Suprapubic skin (tissue), 4 donors: ENCODE measurements around the gene TMEM72. TPM values are rescaled to one million over a fixed set of nuclear protein-coding genes. Genes with fewer than 3 reads are reported as not detected.

ENCODE experiments used
- DNase-seq, 2 donors: peaks; one replicate each; pipeline ENCODE4 v3.0.0-alpha.2; 2019; ENCODE audit warnings: low spot score in 2 of 2
- H3K27ac ChIP-seq: fragments of 200-600 bp; sonication (generic); one replicate; pipeline ENCODE4 v1.5.1; 2019
- H3K27me3 ChIP-seq: fragments of 200-600 bp; sonication (generic); one replicate; pipeline ENCODE4 v1.5.1; 2019
- H3K36me3 ChIP-seq: fragments of 200-600 bp; sonication (generic); one replicate; pipeline ENCODE4 v1.5.1; 2019
- H3K4me1 ChIP-seq: fragments of 200-600 bp; sonication (generic); one replicate; pipeline ENCODE4 v1.5.1; 2019
- H3K4me3 ChIP-seq: fragments of 200-600 bp; sonication (generic); one replicate; pipeline ENCODE4 v1.5.1; 2019; ENCODE audit warnings: mild to moderate bottlenecking
- H3K9me3 ChIP-seq: fragments of 200-600 bp; sonication (generic); one replicate; pipeline ENCODE4 v1.5.1; 2019
- EP300 ChIP-seq: sonication (generic); formaldehyde crosslinking; IDR thresholded peaks from one replicate; pipeline ENCODE4 v1.6.1; 2017; ENCODE audit warnings: antibody characterized with exemption
- POLR2A ChIP-seq, 2 donors: fragments of 450-650 bp; IDR thresholded peaks; one replicate each; pipeline ENCODE4 v1.6.1; 2017; ENCODE audit warnings: antibody characterized with exemption in 2 of 2, mild to moderate bottlenecking in 2 of 2, moderate library complexity in 2 of 2
- POLR2AphosphoS5 ChIP-seq, 3 donors: sonication (generic); formaldehyde crosslinking; IDR thresholded peaks; one replicate each; pipeline ENCODE4 v1.6.1; 2017; ENCODE audit warnings: antibody characterized with exemption in 3 of 3
- WGBS: methylation state at CpG from one replicate; pipeline ENCODE4 v1.1.5; 2018; 5-methylcytosine and 5-hydroxymethylcytosine counted together
- total RNA-seq, 4 donors: library from RNA; depleted of rRNA; stranded (reverse); fragments of >200 nt; gene quantifications; one replicate each; pipeline ENCODE4 v1.1.0, GENCODE V29; 2016
- TF ChIP-seq, protein P1 (sequence below), 2 donors: fragments of 200-600 bp in 1 of 2; fragments of 450-650 bp in 1 of 2; sonication (generic) in 1 of 2; IDR thresholded peaks; one replicate each; pipeline ENCODE4 v1.5.1; 2016 to 2019; ENCODE audit warnings: antibody characterized with exemption in 2 of 2, mild to moderate bottlenecking in 1 of 2, moderate library complexity in 1 of 2

TMEM72 gene
- total RNA-seq, 4 donors from 2014 or later: not detected

DNA sequence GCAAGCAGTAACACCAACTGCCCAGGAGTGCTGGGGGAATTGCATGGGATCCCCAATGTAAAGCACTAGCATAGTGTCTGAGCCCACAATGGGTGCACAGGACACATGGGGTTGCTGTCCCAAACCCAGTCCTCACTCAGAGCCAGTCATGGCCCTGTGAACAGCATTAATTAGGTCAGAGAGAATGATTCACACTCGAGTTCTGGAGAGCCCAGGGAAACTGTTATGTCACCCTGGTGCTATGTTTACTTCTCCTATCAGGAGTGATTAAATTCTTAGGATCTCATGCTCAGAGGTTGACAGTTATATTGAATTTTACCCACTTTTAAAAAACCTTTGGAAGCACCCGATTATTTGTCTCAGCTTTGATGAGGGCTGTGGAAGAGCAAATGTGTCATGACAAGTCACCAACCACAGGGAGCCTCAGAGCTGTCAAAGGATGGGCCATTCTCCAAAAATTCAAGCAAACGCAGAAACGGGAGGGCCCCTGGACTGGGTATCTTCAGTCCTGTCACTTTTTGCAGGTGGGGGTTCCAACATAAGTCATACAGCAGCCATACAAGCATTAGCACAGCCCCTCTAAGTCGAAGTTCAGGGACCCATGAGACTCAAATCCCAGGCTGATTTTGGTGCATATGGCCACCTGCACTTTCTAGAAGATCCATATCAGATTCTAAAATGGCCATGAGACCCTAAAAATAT lies 47.2 kb downstream of the TMEM72 start:
- Histone ChIP-seq H3K4me3 (peak overlapping the region; percentile 75), H3K4me1 (peaks cover 61% of the 10 kb centered on the region), H3K36me3 (peaks cover 4% of the 10 kb centered on the region), H3K27ac (peak overlapping the region; percentile 85), H3K27me3 (no peaks in the 10 kb centered on the region), H3K9me3 (no peaks in the 10 kb centered on the region)
- 15% methylated on average over 5 of the region's 5 CpGs for WGBS
- TF ChIP-seq POLR2A (IDR thresholded peaks at IDR 0.05) (no peak), POLR2AphosphoS5 (IDR thresholded peaks at IDR 0.05) (no peak), EP300 (no peak)
- TF ChIP-seq, protein P1, sequence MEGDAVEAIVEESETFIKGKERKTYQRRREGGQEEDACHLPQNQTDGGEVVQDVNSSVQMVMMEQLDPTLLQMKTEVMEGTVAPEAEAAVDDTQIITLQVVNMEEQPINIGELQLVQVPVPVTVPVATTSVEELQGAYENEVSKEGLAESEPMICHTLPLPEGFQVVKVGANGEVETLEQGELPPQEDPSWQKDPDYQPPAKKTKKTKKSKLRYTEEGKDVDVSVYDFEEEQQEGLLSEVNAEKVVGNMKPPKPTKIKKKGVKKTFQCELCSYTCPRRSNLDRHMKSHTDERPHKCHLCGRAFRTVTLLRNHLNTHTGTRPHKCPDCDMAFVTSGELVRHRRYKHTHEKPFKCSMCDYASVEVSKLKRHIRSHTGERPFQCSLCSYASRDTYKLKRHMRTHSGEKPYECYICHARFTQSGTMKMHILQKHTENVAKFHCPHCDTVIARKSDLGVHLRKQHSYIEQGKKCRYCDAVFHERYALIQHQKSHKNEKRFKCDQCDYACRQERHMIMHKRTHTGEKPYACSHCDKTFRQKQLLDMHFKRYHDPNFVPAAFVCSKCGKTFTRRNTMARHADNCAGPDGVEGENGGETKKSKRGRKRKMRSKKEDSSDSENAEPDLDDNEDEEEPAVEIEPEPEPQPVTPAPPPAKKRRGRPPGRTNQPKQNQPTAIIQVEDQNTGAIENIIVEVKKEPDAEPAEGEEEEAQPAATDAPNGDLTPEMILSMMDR (IDR thresholded peaks at IDR 0.05): no peak
- DNase-seq: peak in 1 of 2 donors; percentile 45

DNA sequence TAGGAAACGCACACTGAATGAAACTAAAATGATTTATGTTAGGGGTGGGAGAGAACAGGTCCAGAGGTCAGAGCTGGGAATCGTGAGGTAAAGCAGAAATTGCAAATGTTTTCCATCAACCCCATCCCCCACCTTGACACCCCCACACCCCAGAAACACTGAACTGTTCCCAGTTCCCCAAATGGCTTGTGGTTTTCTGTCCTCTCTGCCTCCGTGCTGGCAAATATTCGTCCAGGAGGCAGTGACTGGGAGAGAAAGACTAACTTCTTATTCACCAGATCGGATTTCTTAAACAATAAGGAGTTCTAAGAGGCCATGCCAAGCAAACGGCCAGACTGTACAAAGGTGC lies 47.7 kb downstream of the TMEM72 start:
- 3% methylated on average over 6 of the region's 6 CpGs for WGBS
- Histone ChIP-seq H3K27me3 (no peaks in the 10 kb centered on the region), H3K9me3 (no peaks in the 10 kb centered on the region), H3K4me3 (peak overlapping the region; percentile 75), H3K4me1 (peaks cover 67% of the 10 kb centered on the region), H3K36me3 (peaks cover 4% of the 10 kb centered on the region), H3K27ac (peak overlapping the region; percentile 85)
- no peak for DNase-seq
- no peak for TF ChIP-seq POLR2AphosphoS5 (IDR thresholded peaks at IDR 0.05)
- no peak for TF ChIP-seq EP300
- TF ChIP-seq POLR2A (IDR thresholded peaks at IDR 0.05): no peak
- TF ChIP-seq, protein P1 (IDR thresholded peaks at IDR 0.05): no peak

DNA sequence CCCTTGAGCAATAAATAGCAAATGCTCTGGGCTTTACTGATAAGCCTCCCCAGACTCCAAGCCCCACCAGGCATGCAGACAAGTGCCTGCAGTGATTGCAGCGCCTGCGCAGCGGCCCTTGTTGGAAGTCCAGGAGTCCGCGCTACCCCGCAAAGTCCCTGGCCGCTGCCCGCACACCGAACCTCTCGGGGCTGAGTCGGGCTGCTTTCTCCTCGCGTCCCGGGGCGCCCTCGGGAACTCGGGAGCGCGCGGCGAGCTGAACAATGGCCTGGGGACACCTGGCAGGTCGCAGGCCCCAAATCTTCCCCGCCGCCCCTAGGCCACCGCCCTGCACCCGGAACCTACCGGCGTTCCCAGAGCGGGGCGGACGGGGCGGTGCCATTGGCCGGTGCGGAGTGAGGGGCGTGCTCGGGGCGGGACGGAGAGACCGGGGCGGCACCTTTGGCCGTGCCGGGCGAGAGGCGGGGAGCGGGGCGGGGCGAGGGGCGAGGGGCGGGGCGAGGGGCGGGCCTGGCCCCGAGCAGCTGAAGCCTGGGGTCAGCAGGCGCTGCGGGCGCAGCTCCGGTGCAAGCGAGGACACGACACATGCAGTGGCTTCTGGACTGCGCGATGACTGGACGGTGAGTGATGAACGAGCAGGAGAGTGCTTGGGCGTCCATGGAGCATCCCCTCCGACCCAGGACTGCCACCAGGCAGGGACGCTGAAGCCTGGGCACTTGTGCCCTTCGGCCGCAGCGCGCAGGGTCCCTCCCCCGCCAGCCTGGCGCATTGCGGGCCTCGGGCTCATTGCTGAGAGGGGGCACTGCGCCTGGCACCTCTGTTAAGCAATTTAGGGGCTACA lies 48.3 kb downstream of the TMEM72 start, which contains the start of gene RASSF4:
TSS of gene RASSF4 (plus strand) at position 556 of the 841 bp plus-strand sequence. CDS start 10,401 bp downstream, outside the sequence.
- WGBS: 1% methylated on average over 16 of the region's 74 CpGs
- H3K4me1 ChIP-seq: peaks cover 73% of the 10 kb centered on the region
- TF ChIP-seq POLR2A (IDR thresholded peaks at IDR 0.05): peak; percentile 33 to 72
- no peak for TF ChIP-seq EP300
- TF ChIP-seq, protein P1 (IDR thresholded peaks at IDR 0.05): no peak
- peak in 2 of 3 donors; percentile 2 to 32 for TF ChIP-seq POLR2AphosphoS5 (IDR thresholded peaks at IDR 0.05)
- H3K9me3 ChIP-seq: no peaks in the 10 kb centered on the region
- no peaks in the 10 kb centered on the region for H3K27me3 ChIP-seq
- peaks cover 4% of the 10 kb centered on the region for H3K36me3 ChIP-seq
- H3K4me3 ChIP-seq: peak within 1 kb of the TSS; percentile 75
- DNase-seq: peak; percentile 95 to 96
- H3K27ac ChIP-seq: peak within 1 kb of the TSS; percentile 85

DNA sequence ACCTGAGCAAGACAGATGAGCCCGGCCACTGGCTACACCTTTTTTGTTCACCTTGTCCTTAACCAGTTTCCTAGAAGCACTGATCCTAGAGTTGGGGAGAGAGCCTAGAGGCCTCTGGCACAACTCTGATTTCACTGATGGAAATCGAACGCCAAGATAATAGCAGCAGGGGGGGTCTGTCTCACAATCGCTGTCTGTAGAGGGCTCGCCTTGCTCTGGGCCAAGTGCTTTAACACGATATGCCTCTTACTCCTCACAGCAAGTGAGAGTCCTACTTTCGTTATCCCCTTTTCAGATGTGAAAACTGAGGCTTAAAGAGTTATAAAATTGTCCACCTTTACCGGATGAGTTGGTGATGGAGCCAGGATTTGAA lies 48.9 kb downstream of the TMEM72 start:
- Histone ChIP-seq H3K36me3 (peaks cover 4% of the 10 kb centered on the region), H3K4me1 (peaks cover 79% of the 10 kb centered on the region), H3K27ac (peak overlapping the region; percentile 85), H3K27me3 (no peaks in the 10 kb centered on the region), H3K4me3 (peak overlapping the region; percentile 75), H3K9me3 (no peaks in the 10 kb centered on the region)
- DNase-seq: no peak
- 51% methylated on average over 8 of the region's 8 CpGs for WGBS
- TF ChIP-seq EP300: no peak
- TF ChIP-seq POLR2A (IDR thresholded peaks at IDR 0.05): no peak
- TF ChIP-seq POLR2AphosphoS5 (IDR thresholded peaks at IDR 0.05): no peak
- TF ChIP-seq, protein P1 (IDR thresholded peaks at IDR 0.05): no peak
